Cerebellar cortex (tissue), 1 donor: ENCODE data around the gene GNAT2.

Source experiments
- DNase-seq: peaks from one replicate; pipeline ENCODE4 v3.0.0-alpha.2; 2015; ENCODE audit warnings: low spot score

Gene GNAT2

DNA sequence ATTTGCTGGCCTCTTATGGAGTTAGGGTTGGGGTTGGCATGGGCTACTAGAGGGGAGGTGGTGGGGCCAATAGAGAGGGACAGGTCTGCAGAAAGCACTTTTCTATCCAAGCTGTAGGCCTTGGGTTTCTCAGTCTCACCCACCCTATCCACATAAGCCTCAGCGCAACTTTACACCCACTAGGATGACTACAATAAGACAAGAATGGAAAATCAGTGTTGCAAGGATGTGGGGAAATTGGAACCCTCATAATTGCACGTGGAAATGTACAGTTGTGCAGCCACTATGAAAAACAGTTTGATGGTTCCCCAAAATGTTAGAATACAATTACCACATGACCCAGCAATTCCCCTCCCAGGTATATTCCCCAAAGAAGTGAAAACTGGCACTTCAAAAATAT lies 22.4 kb upstream of the GNAT2 start:
- DNase-seq = no peak

GRCh38 chr1:109641078-109641740 lies 21.8 kb upstream of the GNAT2 start:
- no peak for DNase-seq

GRCh38 chr1:109640285-109640865 lies 21.0 kb upstream of the GNAT2 start:
- peak; percentile 75 for DNase-seq

DNA sequence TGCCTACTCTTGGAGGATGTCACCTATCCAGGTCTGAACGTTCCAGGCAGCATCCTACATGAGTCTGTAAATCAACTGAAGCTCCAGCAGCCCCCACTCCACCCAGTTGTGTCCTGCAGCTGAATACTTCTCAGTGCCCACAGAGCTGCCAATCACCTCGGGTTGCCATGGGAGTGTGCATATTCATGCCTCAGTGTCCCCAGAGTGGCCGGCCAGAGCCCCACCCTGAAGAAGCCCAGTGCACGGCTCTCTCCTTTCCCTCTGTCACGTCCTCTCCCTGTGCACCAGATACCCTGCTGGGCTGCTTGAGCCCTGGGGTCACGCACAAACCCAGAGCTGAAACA lies 20.4 kb upstream of the GNAT2 start:
- no peak for DNase-seq

- no peak for DNase-seq
These were observed 19.8 kb upstream of the GNAT2 start for GRCh38 chr1:109639063-109639840.

DNA sequence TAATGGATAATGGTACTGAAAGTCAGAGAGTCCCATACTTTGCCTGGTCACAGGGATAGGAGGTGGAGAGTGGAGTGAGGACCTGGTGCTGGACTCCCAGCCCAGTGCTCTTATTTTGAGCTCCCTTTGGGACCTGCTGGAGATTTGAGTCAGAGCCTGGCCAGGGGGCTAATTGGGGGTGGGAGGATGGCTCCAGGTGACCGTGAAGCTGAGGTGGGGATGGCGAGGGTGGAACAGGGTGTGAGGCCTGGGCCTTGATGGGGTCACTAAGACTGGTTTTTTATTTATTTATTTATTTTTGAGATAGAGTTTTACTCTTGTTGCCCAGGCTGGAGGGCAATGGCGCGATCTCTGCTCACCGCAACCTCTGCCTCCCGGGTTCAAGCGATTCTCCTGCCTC lies 18.0 kb upstream of the GNAT2 start:
- DNase-seq = no peak

- DNase-seq = no peak
These were observed 17.0 kb upstream of the GNAT2 start for GRCh38 chr1:109636201-109636952.

GRCh38 chr1:109635862-109636200 lies 16.4 kb upstream of the GNAT2 start:
- DNase-seq = no peak

GRCh38 chr1:109634771-109635750 lies 15.6 kb upstream of the GNAT2 start:
- no peak for DNase-seq

GRCh38 chr1:109634292-109634691 lies 14.9 kb upstream of the GNAT2 start:
- DNase-seq = no peak

DNA sequence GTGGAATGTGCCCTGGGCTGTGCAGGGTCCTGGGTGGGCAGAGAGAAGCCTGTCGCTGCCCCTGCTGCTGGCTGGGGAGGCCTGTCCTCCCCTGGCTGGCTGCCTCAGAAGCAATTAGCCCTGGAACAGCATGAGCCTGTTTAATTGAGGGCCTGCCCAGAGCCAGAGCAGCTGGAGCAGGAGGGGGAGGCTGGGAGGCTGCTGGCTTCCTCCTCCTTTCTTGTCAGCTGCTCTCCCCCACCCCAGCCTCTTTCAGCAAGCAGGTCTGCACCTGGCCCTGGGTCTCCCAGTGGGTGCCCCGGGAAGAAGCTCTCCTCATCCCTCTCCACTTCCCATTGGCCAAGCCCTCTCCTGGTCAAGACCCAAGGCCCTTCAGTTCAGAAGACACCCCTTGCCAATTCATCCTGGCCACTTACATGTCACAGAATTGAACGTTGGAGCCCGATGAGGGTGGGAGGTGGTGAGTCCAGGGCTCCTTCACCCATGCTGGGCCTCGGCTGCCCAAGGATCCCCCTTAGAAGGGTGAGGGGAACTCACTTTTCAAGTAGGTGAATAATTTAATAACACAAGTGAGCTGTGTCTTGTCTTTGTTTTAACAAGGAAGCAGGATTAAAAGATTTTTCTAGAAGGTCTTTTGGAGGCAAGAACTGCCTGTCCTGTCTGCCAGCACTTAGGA lies 13.4 kb upstream of the GNAT2 start:
- no peak for DNase-seq

DNA sequence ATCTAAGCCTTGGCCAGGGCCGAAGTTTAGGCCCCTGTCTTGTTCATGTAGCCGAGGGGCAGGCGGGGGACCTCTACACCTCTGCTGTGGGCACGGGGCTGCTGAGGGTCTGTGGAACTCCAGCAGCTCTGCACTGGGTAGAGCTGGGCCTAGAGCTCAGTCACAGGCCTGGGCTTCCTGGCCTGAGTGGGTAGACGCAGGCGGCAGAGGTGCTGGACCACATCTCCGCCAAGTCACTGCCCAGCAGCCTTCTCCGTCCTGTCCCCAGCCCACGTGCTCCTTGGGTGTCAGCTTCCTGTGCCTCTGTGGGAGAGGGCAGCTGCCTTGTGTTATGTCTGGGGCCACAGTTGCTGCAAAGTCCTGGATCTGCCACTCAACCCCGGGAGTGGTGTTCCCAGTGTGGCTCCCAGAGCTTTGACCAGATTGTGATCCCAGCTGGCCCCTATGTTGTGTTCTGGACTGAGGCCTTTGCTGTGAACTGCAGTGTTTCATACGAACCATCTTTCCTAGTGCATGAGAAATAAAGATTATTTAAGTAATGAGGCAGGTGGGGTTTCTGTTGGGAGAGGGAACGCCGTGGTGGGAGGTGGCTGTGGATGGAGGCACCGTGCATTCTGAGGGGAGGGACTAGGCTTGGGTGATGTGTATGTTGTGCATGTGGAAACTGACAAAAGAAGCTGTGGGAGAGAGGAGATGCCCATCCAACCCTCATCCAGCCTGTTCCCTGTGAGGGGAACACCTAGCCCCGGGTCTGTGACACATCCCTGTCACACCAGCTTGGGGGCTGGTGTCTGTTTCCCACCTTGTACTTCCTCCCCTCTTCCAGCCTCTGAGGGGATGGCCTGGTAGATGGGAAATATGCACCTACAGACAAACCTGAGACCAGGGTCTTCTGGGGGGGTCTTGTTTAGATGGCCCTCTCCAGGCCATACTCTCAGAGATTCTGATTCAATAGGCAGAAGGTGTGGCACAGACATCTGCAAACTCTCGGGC lies 12.4 kb upstream of the GNAT2 start:
- DNase-seq = no peak

GRCh38 chr1:109630898-109631512 lies 11.6 kb upstream of the GNAT2 start:
- DNase-seq = no peak

DNA sequence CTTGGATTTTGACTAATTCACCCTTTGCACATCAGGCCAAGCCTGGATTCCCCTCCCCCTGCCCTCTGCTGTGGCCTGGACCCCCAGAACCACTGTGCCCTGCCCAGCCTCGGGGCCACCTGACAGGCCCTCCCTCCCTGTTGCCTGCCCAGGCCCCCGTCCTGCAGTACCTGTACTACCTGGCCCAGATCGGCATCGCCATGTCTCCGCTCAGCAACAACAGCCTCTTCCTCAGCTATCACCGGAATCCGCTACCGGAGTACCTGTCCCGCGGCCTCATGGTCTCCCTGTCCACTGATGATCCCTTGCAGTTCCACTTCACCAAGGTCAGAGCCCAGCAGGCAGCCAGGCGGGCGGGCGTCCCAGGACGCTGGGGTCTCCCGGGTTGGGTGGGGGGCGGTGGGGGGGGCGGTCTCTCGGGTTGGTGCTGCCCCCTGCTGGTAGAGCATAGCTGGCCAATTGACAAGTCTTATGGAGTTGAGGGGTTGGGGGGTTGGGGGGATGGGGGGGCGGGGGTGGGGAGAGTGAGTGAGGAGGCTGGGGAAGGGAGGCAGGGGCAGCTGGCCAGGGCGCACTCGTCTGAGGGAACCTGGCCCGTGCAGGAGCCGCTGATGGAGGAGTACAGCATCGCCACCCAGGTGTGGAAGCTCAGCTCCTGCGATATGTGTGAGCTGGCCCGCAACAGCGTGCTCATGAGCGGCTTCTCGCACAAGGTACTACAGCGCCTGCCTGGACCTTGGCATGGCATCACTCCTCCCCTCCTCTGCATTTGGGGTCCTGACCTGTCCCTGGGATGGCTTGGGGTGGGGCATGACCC lies 10.9 kb upstream of the GNAT2 start:
- DNase-seq = no peak

DNA sequence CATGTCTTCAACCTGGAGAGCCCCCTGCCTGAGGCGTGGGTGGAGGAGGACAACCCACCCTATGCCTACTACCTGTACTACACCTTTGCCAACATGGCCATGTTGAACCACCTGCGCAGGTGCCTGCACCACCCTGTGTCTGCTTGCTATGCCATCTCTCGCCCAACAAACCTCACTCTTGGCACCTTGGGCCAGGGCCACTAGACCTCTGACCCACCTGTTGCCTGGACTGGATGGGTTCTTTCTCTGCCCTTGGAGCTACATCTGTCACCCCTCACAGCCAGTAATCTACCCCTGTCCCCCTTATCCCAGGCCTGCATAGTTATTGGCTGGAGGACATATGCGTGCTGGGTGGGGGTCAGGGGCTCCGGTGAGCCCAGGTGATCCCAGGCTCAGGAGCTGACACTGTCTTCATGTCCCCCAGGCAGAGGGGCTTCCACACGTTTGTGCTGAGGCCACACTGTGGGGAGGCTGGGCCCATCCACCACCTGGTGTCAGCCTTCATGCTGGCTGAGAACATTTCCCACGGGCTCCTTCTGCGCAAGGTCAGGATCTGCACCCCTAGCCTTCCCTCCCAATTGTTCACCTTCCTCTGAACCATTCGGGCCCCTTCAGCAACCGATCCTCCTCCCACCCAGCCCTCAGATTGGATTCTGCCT lies 10.1 kb upstream of the GNAT2 start:
- no peak for DNase-seq

DNA sequence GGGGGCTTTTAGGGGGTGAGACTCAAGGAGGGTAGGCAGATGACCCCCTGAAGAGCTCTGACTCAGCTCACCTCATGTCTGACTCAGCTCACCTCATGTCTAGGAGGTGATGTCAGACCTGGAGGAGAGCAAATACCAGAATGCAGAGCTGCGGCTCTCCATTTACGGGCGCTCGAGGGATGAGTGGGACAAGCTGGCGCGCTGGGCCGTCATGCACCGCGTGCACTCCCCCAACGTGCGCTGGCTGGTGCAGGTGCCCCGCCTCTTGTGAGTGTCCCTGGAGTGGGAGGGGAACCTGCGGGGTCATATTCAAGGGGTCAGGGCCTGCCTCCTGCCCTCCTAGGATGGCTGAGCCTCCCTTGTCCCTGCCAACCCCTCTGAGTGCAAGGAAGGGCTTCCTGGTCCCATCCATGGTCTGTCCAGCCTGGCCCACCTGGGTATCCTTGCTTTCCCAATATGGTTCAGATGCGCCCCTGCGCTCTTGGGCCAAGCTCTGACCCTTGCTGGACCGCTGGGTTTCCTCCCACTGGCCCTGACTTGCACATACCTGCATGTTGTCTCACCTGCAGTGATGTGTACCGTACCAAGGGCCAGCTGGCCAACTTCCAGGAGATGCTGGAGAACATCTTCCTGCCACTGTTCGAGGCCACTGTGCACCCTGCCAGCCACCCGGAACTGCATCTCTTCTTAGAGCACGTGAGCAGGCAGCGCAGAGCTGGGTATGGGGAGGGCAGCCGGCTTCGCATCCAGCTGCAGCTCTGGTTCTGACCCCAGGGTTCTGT lies 9.3 kb upstream of the GNAT2 start:
- DNase-seq = no peak
